GM21447 (cell line): ENCODE measurements around the gene CYBB.
A peak's percentile ranks its signal among the peaks of the same experiment; 100 is the strongest.

Source experiments
- ATAC-seq: cut with Tn5 transposase; IDR thresholded peaks from one replicate; pipeline ENCODE4 v1.9.1; 2021; ENCODE audit not compliant: unreplicated experiment

Gene CYBB

DNA sequence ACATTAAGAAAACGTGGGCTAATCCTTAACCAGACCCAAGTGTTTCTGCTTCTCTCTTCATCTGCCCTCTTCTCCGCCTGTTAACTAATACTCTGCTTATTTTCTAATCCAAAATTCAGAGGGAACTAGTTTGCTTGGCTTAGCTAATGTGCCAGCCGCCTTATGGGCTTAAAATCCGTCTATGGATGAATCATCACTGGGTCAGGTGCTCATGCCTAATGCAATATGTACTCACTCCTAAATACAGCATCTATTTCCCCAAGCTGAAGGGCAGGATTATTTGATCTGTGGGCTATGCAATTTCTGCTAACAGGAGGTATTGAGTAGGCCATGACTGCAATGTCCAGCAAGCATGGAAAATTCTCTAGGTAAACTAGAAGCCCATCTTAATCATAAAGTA, 55.1 kb downstream of the CYBB start:
- no peak for ATAC-seq

DNA sequence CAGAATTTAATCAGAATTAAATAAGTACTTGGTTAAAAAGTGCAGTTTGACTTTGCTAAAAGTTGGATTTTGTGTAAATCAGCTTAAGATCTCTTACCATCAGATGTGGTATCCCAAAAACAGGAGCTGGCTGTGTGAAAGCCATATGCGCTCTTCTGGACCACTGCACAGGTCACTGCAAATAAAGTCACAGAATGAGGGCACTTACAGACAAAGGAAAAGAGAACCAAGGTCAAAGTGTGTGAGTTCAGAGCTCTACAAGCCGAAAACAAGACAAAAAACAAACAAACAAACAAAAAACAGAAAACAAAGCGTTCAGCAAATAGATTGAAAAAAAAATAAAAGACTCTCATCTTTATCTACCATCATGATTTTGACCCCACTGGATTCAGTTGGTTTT, 61.1 kb downstream of the CYBB start:
- ATAC-seq, result no peak

DNA sequence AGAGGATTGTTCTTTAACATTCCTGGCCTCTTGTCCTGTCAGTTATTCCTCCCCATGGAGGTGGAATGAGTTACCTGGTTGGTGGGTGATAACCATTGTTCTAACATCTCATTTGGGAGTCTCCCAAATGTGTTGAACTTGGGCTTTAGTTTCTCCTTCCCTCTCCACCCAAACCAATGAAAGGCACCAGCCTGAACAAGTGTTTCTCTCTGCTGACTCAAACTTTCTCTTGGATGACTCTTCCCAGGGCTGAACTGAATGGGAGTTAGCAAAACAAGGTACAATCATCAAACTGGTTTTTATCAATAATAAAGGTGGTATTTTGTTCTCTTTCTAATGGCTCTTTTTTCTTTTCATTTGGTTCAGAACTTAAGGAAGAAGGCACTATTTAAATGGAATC, 64.8 kb downstream of the CYBB start:
- no peak for ATAC-seq

DNA sequence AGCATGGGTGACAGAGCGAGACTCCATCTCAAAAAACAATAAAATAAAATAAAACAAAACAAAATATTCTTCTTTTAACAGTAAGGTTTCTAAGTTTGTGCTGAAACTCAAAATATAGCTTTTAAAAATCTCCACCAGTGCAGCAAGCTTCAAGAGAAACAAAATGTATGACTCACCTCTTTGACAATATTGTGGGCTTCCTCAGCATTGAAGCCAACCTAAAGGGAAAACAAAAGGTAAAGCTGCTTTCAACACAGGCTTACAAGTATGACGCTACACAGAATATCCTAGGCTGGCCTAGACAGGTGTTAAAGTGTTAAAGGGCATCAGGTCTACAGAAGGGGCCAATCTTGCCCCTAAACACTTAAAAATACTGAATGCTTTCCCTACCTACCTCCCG, 66.3 kb downstream of the CYBB start:
- no peak for ATAC-seq

DNA sequence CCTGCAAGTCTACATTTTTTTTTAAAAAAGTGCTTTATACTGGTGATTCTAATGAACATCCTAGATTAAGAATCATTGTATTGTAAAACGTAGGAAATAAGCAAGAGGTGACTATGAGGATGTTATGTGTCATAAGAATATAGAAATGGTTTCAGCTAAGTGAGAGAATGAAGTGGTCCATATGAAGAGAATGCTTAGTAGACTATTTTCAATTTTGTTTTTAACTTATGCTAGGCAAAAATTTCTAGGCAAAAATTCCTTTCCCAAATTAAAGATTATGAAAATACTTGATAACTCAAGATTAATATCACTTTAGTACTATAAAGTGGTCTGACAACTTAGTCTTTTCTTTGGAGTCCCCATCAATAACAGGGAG, 66.7 kb downstream of the CYBB start:
- no peak for ATAC-seq

DNA sequence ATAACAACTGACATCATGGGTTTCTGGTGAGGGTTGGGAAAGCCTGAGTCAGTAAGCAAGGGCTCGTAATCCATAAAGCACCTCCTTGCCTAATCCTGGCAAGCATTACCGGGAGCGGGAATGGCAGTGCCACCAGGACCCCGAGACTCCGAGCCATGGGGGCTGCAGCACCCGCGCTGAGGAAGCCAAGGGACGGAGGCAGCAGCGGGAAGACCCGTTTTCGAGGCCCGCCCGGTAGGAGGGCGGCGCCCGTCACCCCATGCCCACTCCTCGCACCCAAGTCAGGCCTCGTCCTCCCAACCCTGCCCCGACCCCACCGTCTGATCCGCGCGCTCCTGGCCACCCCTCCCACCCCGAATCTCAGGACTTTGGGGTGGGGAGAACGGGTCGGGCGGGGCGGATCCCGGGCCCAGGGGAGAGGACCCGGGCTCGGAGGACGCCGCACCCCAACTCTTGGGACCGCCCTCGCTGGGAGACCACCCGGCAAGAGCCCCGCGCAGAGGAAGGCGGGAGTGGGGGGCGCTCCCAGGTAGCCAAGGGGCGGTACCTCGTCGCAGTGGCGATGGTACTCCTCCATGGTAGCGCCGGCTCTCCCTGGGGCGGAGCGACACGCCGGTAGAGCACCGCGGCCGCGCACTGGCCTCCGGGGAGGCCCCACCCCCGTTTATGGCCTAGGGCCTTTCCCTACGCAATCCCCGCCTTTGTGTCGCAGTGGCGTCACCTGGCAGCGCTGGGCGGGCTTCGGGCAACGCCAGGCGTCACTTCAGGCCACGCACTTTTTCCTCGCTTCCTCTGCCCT, 67.3 kb downstream of the CYBB start, which contains the start of gene DYNLT3:
DYNLT3 (minus strand) TSS at position 638 of the 799 bp plus-strand sequence; CDS start at position 577, 61 bp downstream.
- peak; percentile 99 for ATAC-seq

DNA sequence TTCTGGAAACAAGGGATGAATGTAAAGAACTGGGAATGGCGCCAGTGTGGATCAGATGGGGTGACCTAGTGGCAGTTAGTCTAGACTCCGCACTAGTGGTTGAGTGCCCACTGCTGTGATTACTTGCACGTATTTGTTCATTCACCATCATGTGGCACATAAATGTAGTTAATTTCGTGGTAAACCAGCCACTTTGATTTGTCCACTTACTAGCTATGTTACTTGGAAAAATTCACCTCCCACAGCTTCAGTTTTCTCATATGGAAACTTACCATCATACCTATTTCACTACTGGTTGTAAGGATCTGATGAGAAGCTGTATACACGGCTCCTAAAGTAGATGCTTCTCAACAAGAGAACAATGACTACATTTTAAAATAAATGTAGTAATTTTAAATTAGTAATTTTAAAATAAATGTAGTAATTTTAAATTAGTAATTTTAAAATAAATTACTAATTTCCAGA, 67.9 kb downstream of the CYBB start:
- ATAC-seq, result peak; percentile 20

DNA sequence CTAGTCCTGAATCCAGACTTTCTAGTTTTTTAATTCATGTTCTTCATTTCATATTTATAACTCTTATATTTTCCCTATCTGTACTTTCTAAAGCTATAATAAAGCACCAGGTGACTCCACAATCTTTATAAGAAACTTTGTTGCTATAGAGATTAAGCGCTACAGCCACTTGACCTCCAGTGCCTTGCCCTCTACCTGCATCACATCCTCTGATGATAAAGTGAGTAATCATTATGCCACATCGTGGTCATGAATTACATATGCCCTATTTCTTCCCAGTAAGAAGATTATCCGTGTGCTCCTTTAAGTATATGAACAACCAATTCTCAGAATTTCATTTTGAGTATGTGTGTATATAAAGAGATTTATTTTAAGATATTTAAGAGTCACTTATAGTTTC, 74.3 kb downstream of the CYBB start:
- ATAC-seq, result no peak

DNA sequence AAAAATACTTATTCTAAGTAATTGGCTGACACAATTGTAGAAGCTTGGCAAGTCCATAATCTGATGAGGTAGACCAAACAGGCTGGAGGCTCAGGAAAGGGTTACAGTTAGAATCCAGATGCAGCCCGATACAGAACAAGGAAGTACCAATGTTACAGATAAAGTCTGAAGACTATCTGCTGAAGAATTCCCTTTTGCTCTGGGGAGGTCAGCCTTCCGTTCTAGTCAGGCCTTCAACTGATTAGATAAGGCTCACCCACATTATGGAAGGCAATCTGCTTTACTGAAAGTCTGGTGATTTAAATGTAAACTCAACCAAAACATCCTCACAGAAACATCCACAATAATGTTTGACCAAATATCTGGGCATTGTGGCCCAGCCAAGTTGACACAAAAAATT, 74.9 kb downstream of the CYBB start:
- ATAC-seq, result no peak

DNA sequence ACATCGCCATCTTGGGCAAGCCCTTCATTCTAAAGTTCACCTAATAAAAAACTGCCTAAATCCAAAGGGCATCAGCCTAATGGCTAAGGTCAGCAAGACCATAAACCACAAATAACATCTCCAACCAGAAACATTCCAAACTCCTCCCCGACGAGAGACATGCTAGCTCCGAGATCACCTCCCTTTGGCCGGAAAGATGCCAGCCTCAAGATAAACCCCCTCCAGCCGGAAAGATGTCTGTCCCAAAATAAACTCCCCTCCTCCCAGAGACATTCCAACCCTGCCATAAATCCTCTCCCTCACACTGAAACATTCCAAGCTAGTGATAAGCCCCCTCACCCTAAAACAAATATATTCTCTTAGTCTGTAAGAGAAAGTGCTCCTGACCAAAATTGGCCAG, 80.9 kb downstream of the CYBB start:
- ATAC-seq, result no peak

DNA sequence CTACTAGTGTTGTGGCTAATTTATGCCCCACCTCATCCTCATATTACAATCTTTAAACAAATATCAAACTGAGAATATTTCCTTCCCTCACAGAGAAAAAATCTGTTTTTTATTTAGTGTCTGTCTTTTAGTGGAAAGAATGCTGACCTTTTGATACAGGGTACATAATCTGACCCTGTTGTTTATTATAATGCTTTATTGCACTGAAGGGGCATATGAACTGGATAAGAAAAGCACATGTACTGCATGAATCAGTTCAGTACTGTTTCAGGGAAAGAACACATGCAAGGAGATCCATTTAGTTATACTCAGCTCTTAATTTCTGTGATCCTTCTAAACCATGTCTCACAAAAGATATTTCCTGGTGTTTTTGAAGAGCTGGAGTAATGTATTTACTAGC, 83.0 kb downstream of the CYBB start:
- no peak for ATAC-seq
